ENCODE measurements around the gene FAM184A.

FAM184A gene

DNA sequence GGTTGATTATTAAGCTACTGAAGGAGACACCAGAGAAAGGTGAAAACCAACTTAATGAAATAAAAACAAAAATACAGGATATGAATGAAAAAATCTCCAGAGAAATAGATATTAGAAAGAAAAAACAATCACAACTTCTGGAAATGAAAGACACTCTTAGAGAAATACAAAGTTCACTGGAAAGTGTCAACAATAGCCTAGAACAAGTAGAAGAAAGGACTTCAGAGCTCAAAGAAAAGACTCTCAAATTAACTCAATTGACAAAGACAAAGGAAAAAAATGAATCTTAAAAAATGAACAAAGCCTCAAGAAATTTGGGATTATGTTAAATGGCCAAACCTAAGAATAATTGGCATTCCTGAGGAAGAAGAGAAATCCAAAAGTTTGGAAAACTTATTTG, 133.2 kb downstream of the FAM184A start:
- DNase-seq: no peak

DNA sequence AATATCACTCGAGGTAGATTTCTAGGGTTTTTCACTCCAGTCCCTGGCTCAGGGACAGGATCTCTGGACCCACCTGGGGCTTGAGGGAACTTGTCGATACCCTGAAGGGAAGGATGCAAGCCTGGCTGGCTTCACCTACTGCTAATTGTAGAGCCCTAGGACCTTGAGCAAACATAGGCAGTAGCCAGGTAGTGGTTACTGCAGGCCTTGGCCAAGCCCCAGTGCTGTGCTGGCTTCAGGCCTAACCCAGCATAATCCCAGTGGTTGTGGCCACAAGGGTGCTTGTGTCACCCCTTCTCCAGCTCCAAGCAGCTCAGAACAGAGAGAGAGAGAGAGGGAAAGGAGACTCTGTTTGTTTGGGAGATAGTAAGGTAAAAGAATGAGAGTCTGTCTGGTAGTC, 137.7 kb downstream of the FAM184A start:
- no peak for DNase-seq

DNA sequence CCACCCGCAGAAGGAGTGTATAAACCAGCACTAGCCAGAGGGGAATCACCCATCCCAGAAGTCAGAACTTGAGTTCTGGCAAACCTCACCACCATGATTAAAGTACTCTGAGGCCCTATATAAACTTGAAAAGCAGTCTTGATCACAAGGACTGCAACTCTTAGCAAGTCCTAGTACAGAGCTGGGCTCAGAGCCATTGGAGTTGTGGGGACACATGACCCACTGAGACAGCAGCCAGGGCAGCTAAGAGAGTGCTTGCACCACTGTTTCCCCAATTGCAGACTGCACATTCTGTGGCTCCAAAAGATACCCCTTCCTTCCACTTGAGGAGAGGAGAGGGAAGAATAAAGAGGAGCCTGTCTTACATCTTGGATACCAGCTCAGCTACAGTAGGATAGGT, 138.8 kb downstream of the FAM184A start:
- no peak for DNase-seq

DNA sequence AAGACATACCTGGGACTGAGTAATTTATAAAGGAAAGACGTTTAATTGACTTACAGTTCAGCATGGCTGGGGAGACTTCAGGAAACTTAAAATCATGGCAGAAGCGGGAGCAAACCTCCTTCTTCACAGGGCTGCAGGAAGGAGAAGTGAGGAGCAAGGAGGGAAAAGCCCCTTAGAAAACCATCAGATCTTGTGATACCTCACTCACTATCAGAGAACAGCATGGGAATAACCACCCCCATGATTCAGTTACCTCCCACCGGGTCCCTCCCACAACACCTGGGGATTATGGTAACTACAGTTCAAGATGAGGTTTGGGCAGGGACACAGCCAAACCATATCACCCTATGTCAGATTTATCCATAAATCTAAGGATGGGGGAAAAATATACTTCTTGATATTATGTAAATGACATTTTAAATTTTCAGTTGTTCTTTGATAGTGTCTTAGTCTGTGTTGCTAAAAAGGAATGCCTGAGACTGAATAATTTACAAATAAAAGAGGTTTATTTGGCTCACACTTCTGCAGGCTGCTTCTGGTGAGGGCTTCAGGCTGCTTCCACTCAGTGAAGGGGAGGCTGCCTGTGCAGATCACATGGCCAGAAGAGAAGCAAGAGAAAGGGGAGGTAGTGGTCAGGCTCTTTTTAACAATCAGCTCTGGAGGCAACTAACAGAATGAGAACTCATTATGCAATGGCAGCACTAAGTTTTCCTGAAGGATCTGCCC, 142.3 kb downstream of the FAM184A start:
- no peak for DNase-seq

DNA sequence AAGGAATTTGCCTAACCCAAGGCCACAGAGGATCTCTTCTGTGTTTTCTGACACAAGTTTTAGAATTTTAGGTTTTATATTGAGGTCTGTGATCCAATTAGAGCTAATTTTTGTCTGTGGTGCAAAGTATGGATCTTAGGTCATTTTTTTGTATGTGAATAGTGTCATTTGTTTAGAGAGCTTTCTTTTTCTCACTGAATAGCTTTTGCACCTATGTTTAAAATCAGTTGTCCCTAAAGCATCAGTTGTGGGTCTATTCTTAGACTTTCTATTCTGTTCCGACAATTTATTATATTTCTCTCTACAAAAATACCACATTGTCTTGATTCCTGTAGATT, 143.2 kb downstream of the FAM184A start:
- no peak for DNase-seq

DNA sequence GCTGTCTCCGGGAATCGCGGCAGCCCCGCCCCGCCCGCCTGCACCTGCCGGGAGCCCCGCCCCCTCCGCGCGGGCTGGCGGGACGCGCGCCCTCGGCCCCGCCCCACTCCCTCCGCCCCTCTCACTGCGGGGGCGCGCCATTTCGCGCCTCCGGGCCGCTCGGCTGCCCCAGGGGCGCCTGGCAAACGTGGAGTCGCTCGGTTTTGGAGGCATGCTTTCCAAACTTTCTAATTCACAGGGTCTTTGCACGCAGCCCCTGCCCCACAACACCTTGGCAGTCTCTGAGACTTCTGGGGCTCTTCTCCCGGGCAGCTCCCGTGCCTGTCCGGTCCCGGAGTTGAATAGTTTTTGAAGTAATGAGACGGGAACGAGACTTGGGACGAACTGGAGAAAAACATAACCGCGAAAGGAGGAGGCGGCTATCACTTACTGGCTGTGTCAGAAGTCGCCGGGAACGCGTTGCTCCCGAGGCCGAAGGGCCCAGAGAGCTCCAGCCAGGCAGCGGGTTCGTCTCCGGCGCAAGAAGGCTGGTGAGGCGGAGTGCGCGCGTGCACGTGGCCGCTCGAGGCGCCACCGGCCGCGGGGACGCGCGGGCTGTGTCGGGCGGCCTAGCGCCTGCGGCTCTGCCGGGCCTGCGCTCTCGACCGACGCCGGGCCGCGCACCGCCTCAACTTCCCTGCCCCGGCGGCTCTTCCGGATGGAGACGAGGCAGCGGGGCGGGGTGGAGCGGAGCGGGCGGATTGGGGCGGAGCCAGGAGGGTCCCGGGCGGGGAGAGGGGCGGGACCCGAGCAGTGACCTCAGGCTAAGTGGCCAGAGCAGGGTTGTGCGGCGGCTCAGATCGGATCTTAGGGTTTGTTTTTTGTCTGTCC, 143.8 kb downstream of the FAM184A start, which contains the start of gene MCM9:
Gene MCM9, minus strand, starts transcription at position 699 of the 870 bp plus-strand sequence. CDS start 3,436 bp downstream, outside the sequence.
- DNase-seq: peak; percentile 87 to 88

DNA sequence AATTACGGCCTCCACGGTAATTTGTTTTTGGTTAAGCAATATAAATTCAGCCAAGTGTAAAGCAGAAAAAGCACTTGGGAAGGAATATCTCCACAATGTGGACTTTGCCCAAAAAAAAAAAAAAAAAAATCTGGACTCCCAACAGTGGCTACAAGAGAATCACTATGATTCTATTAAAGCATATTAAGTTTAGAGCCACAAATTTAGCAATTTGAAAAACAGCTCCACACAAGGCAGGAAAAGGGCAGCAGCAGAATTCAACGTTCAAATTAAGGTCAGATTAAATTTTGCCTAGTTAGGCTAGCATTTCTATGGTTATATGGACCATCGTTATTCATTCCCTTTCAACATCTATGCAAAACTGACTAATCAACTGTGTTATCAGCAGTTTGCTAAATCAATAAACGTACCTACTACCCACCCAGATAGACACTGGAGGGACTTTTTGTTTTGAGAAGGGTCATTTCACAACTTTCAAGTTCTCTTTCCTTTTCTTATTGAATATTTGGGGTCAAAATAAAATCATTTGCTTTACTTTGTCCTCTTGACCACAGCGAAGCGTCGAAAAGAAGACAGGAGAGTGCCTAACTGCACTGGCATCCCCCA, 144.5 kb downstream of the FAM184A start:
- no peak for DNase-seq

DNA sequence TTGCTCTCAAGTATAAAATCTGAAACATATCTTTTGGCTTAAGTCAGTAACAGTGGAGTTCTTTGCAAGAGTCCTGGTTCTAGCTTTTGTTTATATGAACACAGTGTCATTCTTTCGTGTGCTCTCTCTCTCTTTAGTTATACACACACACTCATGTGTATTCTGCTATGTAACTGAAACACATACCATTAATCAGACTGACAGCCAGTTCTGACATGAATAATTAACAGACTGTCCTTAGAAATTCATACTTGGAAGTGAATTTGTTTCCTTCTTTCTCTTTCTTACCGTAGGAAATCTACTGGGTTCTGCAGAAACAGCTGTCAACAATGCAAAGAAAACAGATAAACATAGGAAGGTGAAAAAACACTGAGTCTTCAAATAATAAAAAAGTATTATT, 146.0 kb downstream of the FAM184A start:
- no peak for DNase-seq

DNA sequence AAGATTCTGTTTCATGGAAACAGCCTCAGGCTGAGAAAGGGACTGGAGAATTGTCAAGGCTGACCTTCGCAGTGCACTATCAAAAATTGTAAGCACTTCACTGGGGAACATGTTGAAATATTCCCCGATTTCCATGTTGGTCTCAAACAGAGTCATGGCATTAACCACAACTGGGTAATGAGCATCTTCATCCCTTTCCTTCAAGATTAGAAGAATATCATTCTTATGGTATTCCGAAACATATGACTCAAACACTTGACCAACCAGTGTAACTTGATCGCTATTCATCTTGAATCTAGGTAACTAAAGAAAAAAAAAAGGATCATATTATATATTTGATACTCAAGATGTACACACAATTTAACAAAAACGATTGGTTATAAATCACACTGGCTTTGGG, 147.0 kb downstream of the FAM184A start:
- no peak for DNase-seq

DNA sequence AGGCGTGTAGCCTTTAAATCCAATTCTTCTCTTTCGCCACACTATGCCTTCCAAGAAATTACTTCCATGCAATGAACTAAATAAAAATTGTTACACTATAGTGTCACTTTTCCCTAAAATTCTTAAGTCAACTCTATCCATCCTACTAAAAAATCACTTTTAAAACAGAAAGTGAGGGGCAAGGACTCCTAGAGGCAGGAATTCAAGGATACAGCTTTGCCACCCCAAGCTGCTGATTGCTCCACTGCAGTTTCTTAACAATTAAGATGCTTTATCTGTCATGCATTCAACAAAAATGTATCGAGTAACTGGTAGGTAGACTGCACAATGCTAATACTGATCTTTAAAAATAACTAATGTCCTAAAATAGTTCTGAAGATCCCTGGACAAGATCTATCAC, 147.8 kb downstream of the FAM184A start:
- DNase-seq: no peak

DNA sequence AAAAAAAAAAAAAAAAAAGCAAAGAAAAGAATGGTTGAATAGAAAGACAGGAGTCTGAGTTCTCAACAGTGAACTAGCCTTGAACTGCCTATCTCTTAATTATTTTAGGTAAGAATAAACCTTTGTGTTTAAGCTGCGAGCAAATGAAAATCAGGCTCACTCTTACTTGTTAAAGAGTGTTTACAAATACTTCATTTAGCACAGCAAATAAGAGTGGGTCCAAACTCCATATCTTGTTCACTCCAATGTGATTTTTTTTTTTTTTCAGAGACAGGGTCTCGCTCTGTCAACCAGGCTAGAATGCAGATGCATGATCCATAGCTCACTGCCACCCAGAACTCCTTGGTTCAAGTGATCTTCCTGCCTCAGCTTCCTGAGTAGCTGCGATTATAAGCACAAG, 155.4 kb downstream of the FAM184A start:
- DNase-seq: no peak

DNA sequence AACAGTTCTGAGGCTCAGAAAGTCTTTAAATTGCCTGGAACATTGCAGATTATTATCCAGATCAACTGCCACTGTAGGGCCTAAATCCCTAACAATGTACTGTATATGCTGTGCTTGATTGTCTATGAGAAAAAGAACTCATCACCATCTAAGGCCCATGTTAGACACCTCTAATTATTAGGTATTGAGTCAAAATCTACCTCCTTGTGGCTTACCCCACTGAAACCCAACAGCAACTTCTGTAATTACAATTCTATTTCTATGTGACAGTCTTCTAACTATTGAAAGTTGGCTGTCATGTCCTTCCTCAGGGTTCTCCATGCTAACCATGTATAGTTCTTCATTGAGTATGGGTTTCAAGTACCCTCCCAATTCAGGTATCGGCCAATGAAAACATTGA, 157.4 kb downstream of the FAM184A start:
- DNase-seq: no peak

DNA sequence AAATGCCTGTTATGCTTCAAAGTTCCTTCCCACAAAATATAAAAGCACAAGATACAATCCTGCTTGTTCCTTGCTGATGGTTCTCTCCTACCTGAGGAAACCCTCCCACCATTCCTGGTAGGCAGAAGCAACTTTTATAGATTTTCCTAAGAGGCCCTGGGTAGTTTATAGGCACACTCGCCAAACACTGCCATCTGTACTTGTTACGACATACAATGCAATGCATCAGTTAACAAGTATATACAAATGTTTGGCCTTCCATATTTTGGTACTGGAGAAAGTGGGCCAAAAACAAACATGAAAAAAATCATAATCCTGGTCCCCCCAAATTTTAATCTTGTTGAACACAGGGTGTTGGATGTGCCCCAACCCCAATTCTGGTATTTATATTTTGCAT, 160.1 kb downstream of the FAM184A start:
- DNase-seq: no peak

DNA sequence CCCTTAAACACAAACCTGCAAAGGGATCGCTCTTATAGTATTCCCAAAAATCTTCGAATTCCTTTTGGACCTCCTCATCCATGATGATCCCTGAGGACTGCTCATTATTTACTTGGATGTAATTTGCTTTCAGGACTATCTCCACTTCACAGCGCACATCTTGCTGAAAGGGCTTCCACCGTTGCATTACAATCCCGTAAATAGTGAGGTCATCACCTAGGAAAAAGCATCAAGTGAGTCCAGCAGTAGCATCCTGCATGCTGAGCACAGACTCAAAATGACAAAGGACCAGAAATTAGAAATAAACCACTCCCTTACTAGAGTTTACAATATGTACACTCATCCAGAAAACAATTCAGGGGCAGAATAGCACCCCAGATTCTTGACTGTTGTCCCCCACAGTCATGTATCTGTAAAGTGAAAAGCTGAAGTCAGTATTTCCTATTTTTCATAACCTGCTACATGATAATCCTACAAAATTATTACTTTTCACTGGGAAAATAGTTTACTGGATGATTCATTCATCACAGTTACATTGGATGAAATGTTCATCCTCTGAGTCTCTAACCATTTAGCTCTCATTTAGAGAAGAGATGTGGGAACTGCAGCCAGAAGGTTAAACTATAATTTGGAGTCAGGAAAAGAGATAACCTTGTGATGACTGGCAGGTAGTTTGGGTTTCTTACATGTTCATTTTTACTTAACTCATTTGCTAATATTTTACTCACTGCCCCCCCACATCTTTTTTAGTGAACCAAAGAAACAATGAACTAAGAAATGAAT, 160.7 kb downstream of the FAM184A start:
- DNase-seq: no peak

DNA sequence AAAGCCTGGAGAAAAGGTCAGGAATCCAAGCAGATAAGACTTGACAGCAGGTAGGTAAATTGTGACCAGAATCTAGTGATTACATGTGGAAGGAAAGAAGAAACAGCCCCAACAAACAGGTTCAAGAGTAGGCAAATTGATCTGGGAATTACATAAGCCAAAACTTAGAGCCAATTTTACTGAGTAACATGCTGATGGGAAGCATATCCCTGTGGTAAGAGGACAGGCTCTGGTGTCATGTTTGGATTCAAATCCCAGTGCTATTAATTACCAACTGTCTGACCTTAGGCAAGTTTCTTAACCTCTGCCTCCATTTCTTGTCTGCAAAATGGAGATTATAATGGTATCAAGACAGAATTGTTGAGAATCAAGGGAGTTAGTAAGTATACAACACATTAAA, 163.9 kb downstream of the FAM184A start:
- DNase-seq: no peak

DNA sequence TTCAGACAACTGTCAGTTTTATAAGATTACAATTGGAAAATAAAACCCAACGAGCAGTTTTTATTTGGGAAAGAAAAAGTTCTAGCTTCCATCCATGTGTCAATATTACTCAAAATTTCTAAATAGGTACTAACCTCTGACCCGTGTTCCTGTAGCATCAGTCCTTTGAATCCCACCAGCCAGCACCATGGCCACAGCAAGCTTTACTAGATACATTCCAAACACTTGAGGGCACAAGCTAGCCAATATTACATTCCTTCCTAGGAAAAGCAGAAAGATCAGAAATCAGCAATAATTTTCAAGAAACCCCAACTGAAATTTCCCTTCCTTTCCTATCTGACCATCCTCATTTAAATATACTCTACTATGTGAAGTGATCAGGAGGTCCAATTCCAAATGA, 165.3 kb downstream of the FAM184A start:
- no peak for DNase-seq

DNA sequence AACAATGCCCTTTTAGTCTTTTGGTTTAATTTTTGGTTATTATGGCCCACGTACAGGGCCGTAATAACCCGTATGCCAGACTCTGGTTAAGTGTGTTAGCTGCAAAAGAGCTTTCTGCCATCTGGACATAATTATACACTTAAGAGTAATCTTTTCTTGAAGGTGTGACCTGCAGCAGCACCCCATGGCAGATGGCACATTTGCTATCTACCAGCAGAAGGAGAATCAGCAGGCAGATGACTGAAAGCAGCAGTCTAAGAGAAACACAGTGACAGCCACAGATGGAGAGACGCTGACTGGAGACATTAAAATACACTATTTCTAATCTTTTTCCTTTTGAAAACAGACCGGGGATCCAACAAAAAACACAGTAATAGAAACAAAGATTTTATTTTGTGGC, 165.8 kb downstream of the FAM184A start:
- DNase-seq: no peak
